GM21360 (cell line): Measurements from ENCODE around the gene NEB.

Experiments used
- ATAC-seq: cut with Tn5 transposase; IDR thresholded peaks from one replicate; pipeline ENCODE4 v1.9.1; 2021; ENCODE audit warnings: mild to moderate bottlenecking, moderate library complexity; ENCODE audit not compliant: unreplicated experiment

NEB gene

GRCh38 chr2:151733771-151734672, at the start of gene NEB:
Gene NEB (minus strand): TSS chr2:151734476. CDS start chr2:151733156, 1,320 bp downstream.
- no peak for ATAC-seq

DNA sequence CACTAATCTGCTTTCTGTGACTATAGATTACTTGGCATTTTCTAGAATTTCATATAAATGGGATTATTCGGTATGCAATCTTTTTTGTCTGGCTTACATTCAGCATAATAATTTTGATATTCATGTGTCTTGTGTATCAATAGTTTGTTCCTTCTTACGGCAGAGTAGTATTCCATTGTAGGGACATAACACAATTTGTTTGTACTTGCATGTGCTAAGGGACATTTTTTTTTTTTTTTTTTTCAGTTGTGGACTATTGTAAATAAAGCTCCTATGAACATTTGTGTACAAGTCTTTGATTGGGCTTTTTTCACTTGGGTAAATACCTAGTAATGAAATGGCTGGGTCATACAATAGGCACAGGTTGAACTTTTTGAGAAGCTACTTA, 48.9 kb upstream of the NEB start:
- no peak for ATAC-seq

DNA sequence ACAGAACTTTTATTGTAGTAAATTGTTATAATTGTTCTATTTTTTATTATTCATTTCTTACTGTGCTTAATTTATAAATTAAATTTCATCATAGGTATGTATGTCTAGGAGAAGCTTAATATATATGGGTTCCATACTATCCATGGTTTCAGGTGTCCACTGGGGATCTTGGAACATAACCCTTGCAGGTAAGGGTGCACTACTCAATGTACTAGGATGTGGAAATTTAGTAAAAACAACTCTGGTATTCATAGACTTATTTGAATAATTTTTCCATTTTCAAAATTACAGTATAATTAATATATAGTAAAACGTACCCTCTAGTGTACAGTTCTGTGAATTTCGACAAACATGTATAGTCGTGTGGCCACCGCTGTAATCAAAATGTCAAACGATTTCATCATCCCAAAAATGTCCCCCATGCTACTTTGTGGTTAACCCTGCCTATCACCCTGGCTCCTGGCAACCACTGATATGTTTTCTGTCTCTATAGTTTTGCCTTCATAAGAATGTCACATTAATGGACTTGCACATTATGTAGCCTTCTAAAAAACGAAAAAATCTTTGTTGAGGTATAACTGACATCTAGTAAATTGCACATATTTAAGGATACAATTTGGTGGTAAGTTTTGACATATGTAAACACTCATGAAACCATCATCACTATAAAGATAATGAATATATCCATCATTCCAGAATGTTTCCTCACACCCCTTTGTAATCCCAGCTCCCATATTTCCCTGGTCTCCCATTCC, 48.3 kb upstream of the NEB start:
- no peak for ATAC-seq

- no peak for ATAC-seq
Measured at GRCh38 chr2:151781642-151782041, 47.4 kb upstream of the NEB start.

DNA sequence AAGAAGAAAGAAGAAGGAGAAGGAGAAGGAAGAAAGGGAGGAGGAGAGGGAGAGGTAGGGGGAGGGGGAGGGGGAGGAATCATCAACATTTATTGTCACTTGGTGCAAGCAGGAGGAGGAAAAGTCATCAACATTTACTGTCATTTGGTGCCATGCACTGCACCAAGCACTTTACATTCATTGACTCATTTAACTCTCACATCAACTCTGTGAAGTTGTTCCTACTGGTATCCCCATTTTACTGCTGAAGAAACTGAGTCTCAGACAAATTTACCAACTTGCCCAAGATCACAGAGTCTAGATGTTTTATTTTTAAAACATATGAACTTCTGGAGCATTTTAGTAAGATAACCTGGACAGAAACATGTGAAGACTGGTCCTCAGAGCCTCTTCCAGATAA, 46.7 kb upstream of the NEB start:
- no peak for ATAC-seq

GRCh38 chr2:151777935-151778334, 43.7 kb upstream of the NEB start:
- ATAC-seq, result no peak

DNA sequence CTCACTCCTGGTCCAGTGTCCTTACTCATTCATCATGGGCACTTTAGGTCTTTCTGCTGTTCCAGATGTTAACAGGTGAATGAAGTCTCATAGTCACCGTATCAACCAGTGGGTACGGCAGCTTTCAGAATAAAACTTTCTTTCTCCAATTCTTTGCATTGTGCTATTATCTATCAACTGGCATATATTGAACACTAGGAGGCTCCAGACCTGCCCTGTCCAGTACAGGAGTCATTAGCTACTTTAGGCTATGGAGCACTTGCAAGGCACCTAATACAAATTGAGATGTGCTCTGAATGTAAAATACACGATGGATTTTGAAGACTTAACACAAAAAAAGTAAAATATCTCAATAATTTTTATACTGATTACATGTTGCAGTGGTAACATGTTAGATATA, 43.2 kb upstream of the NEB start:
- no peak for ATAC-seq

- ATAC-seq, result no peak
Measured at GRCh38 chr2:151776367-151776766, 42.1 kb upstream of the NEB start.

GRCh38 chr2:151775057-151775740, 40.9 kb upstream of the NEB start:
- no peak for ATAC-seq

DNA sequence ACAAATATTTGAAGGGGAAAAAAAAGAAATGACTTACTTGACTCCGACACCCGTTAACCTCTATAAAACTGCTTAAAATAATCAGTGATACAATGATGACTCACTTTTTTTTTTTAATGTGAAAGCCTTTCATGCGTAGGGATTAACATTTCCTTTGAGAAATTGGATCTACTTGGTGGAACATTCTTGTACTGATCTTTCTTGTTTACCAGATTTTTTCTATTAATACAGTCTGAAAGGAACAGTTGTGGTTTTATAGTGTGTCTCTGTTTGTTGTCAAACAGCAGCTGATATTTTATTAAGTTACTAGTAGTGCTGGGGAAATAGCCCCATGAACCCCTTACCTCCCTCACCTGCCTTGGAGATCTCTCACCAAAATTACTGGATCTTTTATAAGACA, 40.2 kb upstream of the NEB start:
- ATAC-seq, result no peak

DNA sequence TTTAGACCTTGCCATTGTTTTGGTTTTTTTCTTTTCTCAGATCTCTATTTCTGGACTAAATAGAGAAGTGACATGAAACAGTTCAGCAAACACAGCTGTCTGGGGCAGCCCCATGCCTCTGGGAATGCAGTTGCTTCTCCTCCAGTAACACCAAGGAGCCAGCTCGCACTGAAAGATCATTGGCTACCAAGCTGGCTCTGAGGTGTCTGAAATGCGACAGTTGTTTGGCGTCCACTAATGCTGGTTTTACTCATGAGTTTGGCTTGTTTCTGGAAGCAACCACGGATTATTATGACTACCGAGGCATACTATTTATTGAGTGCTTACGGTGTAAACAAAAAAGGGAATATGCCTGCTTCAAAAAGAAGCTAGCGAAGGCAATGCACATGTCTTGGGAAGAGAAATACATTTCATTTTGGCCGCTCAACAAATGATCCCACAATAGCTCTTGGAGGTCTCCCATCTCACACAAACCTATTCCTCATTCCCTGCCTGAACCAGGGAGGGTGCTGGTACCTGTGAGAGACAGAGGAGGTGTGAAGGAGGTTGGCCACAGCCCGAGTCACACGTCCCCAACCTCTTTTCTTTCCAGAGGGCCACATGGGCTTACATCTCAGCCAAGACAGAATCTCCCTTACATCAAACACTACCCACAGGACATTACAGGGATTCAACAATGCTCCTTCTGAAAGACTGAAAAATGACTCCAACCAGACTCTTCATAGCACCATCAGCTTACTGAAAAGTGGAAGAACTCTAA, 37.5 kb upstream of the NEB start:
- peak; percentile 98 for ATAC-seq

- peak; percentile 19 for ATAC-seq
Measured at GRCh38 chr2:151770995-151771394, 36.7 kb upstream of the NEB start.

- ATAC-seq, result no peak
Measured at GRCh38 chr2:151769606-151770005, 35.3 kb upstream of the NEB start.

- ATAC-seq, result no peak
Measured at GRCh38 chr2:151767536-151767935, 33.3 kb upstream of the NEB start.

DNA sequence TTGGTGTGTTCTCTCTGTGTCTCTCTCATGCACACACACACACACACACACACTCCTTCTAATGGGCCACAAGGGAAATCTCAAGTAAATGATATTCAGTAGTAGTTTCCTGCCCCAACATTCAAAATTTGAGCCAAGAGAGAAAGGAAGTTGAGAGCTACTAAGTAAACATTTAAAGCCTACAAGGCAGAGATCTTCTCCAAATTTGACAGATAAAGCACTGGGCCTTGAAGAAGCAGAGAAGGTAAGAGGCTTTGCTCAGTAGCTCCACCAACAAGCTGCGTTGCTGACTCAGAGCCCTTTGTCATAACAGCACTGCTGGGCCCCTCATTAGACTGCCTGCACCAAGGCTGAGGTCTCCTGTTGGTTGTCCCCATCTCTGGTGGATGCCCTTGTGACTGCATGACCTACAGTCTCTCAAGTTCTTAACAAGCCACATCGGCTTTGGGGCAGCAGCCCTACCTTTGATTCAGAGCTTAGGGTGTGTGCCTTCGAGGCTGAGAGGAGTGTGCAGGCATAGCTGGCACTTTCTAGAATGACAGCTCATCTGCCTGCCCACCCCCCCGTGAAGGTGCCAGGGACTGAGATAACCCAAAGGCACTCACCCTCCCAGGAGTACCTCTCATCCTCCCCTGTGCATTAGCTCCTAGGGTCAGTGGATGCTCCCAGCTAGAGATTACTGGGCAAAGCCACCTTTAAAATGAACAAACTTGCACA, 32.3 kb upstream of the NEB start:
- ATAC-seq, result peak; percentile 42

DNA sequence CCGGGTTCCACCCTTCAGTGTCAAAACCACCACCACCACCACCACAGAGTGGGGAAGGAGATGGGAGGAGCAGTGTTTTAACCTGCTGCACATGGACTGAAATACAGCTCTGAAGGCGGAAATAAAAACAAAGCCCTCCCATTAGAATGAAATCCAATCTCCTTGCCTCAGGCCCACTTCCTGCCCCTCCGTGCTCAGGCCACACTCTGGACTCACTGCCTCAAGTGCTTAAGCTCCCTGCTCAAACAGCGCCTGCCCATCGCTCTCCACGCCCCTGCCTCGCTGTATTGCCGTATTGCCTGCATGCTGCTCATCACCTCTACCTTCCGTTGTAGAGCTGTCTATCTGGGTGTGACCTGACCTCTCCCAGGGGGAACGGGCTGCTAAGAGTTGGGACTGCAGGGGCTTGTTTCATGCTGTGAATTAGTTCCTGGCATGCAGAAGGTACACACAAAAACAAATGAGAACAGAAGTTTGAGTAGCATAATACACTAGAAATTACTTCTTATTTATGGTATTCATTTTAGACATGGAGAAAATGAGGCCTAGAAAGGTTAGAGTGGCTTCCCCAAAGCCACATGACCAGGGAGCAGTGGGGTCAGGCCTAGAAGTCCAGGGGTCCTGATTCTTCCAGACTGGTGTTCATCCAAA, 31.6 kb upstream of the NEB start:
- ATAC-seq, result no peak

- no peak for ATAC-seq
Measured at GRCh38 chr2:151762694-151763093, 28.4 kb upstream of the NEB start.

DNA sequence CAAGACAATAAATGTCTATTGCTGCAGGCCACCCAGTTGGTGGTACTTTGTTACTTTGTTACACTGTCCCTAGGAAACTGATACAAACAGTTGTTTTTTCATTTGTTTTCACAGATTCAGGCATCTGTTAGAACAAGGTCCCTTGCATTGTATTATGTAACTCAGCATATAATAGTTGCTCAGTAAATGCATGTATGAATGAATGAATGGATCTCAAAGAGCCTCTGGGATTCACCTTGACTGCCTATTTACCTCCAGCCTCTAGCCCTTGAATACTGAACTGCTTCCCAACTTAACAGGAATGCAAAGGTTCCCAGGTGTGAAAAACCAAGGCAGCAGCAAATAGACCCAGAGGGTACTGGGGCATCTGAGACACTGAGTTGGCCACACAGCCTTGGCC, 27.4 kb upstream of the NEB start:
- ATAC-seq, result no peak

- no peak for ATAC-seq
Measured at GRCh38 chr2:151761193-151761592, 26.9 kb upstream of the NEB start.
